ENCODE data around the gene SMPD3. TPM values are rescaled to one million over a fixed set of nuclear protein-coding genes. Genes with fewer than 3 reads are reported as not detected.
"Not testable (repeated sequence)": the region's sequence is repeated elsewhere in the genome, so short reads cannot be mapped to it uniquely, and the experiment has no call there.

Gene SMPD3
- total RNA-seq = 16.1 TPM
- 10 to 100 TPM in 3 of 4 donors, 1 to 10 TPM in 1; 7.1 to 20.3 (median 18.6) TPM for polyA plus RNA-seq

GRCh38 chr16:68448360-68448970, at the start of gene SMPD3:
Gene SMPD3, minus strand, starts transcription at chr16:68448508. Its CDS starts 76,327 bp downstream, at chr16:68372181.
- Histone ChIP-seq H3K36me3 (ENCODE audit: control insufficient read depth, insufficient read depth, low read length) (no peaks in the 10 kb centered on the region), H3K27me3 (ENCODE audit: control insufficient read depth, insufficient read depth, low read length) (peaks cover 18% of the 10 kb centered on the region), H3K27ac (ENCODE audit: insufficient read depth, low read length, poor library complexity, severe bottlenecking) (no peak within 1 kb of the TSS), H3K9me3 (ENCODE audit: control insufficient read depth in 2 of 2, low read length in 2 of 2) (no peaks in the 10 kb centered on the region), H3K4me3 (ENCODE audit: low read depth, low read length) (no peak within 1 kb of the TSS), H3K4me1 (ENCODE audit: control insufficient read depth, insufficient read depth, low read length, poor library complexity, severe bottlenecking) (peaks cover 29% of the 10 kb centered on the region)
- peaks cover 35% of the 10 kb centered on the region for H3K27me3 Mint-ChIP-seq
- peak; percentile 97 to 99 (median 98) for DNase-seq
- peak within 1 kb of the TSS; percentile 66 to 89 (median 80) for H3K4me3 Mint-ChIP-seq
- H3K27ac Mint-ChIP-seq = peak within 1 kb of the TSS in 2 of 3 donors; percentile 8 to 77
- H3K9me3 Mint-ChIP-seq = peaks cover 0 to 3% (median 0%) of the 10 kb centered on the region in 7 donors
- H3K4me1 Mint-ChIP-seq = peaks cover 5 to 37% (median 20%) of the 10 kb centered on the region in 4 donors
- ATAC-seq (ENCODE audit: low read depth in 2 of 2) = peak; percentile 97 to 99
- no peaks in the 10 kb centered on the region for H3K36me3 Mint-ChIP-seq

- DNase-seq (no peak), ATAC-seq (ENCODE audit: low read depth in 2 of 2) (no peak)
- Mint-ChIP-seq H3K4me3 (no peak overlapping the region), H3K27ac (no peak overlapping the region), H3K36me3 (no peaks in the 10 kb centered on the region), H3K9me3 (no peaks in the 10 kb centered on the region), H3K4me1 (no peaks in the 10 kb centered on the region), H3K27me3 (peaks cover 17% of the 10 kb centered on the region)
- Histone ChIP-seq H3K9me3 (ENCODE audit: control insufficient read depth in 2 of 2, low read length in 2 of 2) (no peaks in the 10 kb centered on the region), H3K36me3 (ENCODE audit: control insufficient read depth, insufficient read depth, low read length) (no peaks in the 10 kb centered on the region), H3K27me3 (ENCODE audit: control insufficient read depth, insufficient read depth, low read length) (no peaks in the 10 kb centered on the region), H3K4me3 (ENCODE audit: low read depth, low read length) (no peak overlapping the region), H3K27ac (ENCODE audit: insufficient read depth, low read length, poor library complexity, severe bottlenecking) (no peak overlapping the region), H3K4me1 (ENCODE audit: control insufficient read depth, insufficient read depth, low read length, poor library complexity, severe bottlenecking) (no peaks in the 10 kb centered on the region)
Observed at GRCh38 chr16:68496689-68497088, 48.4 kb upstream of the SMPD3 start.

GRCh38 chr16:68494261-68494660, 46.0 kb upstream of the SMPD3 start:
- not testable (repeated sequence) for H3K4me1 ChIP-seq (ENCODE audit: control insufficient read depth, insufficient read depth, low read length, poor library complexity, severe bottlenecking); H3K36me3 ChIP-seq (ENCODE audit: control insufficient read depth, insufficient read depth, low read length); H3K27ac Mint-ChIP-seq; H3K27me3 Mint-ChIP-seq; H3K4me3 ChIP-seq (ENCODE audit: low read depth, low read length); DNase-seq; H3K9me3 Mint-ChIP-seq; ATAC-seq (ENCODE audit: low read depth in 2 of 2); H3K27ac ChIP-seq (ENCODE audit: insufficient read depth, low read length, poor library complexity, severe bottlenecking); H3K4me1 Mint-ChIP-seq; H3K27me3 ChIP-seq (ENCODE audit: control insufficient read depth, insufficient read depth, low read length); H3K9me3 ChIP-seq (ENCODE audit: control insufficient read depth in 2 of 2, low read length in 2 of 2); H3K36me3 Mint-ChIP-seq
- H3K4me3 Mint-ChIP-seq = peak overlapping the region in 1 of 4 donors; percentile 65

GRCh38 chr16:68493412-68494070, 45.2 kb upstream of the SMPD3 start:
- H3K4me1 ChIP-seq (ENCODE audit: control insufficient read depth, insufficient read depth, low read length, poor library complexity, severe bottlenecking) = no peaks in the 10 kb centered on the region
- ATAC-seq (ENCODE audit: low read depth in 2 of 2) (no peak), DNase-seq (no peak)
- no peak overlapping the region for H3K27ac Mint-ChIP-seq
- no peak overlapping the region for H3K4me3 Mint-ChIP-seq
- no peaks in the 10 kb centered on the region for H3K9me3 Mint-ChIP-seq
- H3K4me3 ChIP-seq (ENCODE audit: low read depth, low read length) = no peak overlapping the region
- H3K9me3 ChIP-seq (ENCODE audit: control insufficient read depth in 2 of 2, low read length in 2 of 2) = no peaks in the 10 kb centered on the region
- no peak overlapping the region for H3K27ac ChIP-seq (ENCODE audit: insufficient read depth, low read length, poor library complexity, severe bottlenecking)
- H3K4me1 Mint-ChIP-seq = no peaks in the 10 kb centered on the region
- H3K36me3 ChIP-seq (ENCODE audit: control insufficient read depth, insufficient read depth, low read length) = no peaks in the 10 kb centered on the region
- H3K36me3 Mint-ChIP-seq = no peaks in the 10 kb centered on the region
- H3K27me3 Mint-ChIP-seq = peaks cover 7% of the 10 kb centered on the region
- no peaks in the 10 kb centered on the region for H3K27me3 ChIP-seq (ENCODE audit: control insufficient read depth, insufficient read depth, low read length)

- H3K4me1 Mint-ChIP-seq = no peaks in the 10 kb centered on the region
- no peaks in the 10 kb centered on the region for H3K9me3 Mint-ChIP-seq
- ATAC-seq (ENCODE audit: low read depth in 2 of 2) (no peak), DNase-seq (no peak)
- H3K27me3 ChIP-seq (ENCODE audit: control insufficient read depth, insufficient read depth, low read length) = no peaks in the 10 kb centered on the region
- H3K9me3 ChIP-seq (ENCODE audit: control insufficient read depth in 2 of 2, low read length in 2 of 2) = no peaks in the 10 kb centered on the region
- H3K27ac Mint-ChIP-seq = no peak overlapping the region
- H3K4me3 ChIP-seq (ENCODE audit: low read depth, low read length) = no peak overlapping the region
- no peaks in the 10 kb centered on the region for H3K4me1 ChIP-seq (ENCODE audit: control insufficient read depth, insufficient read depth, low read length, poor library complexity, severe bottlenecking)
- no peak overlapping the region for H3K4me3 Mint-ChIP-seq
- no peak overlapping the region for H3K27ac ChIP-seq (ENCODE audit: insufficient read depth, low read length, poor library complexity, severe bottlenecking)
- H3K36me3 Mint-ChIP-seq = no peaks in the 10 kb centered on the region
- no peaks in the 10 kb centered on the region for H3K36me3 ChIP-seq (ENCODE audit: control insufficient read depth, insufficient read depth, low read length)
- H3K27me3 Mint-ChIP-seq = peaks cover 7% of the 10 kb centered on the region
Observed at GRCh38 chr16:68492543-68493411, 44.5 kb upstream of the SMPD3 start.

- Histone ChIP-seq H3K27me3 (ENCODE audit: control insufficient read depth, insufficient read depth, low read length) (no peaks in the 10 kb centered on the region), H3K4me3 (ENCODE audit: low read depth, low read length) (no peak overlapping the region), H3K36me3 (ENCODE audit: control insufficient read depth, insufficient read depth, low read length) (no peaks in the 10 kb centered on the region), H3K4me1 (ENCODE audit: control insufficient read depth, insufficient read depth, low read length, poor library complexity, severe bottlenecking) (no peaks in the 10 kb centered on the region), H3K9me3 (ENCODE audit: control insufficient read depth in 2 of 2, low read length in 2 of 2) (no peaks in the 10 kb centered on the region), H3K27ac (ENCODE audit: insufficient read depth, low read length, poor library complexity, severe bottlenecking) (no peak overlapping the region)
- Mint-ChIP-seq H3K4me1 (peaks cover 0 to under 1% (median under 1%) of the 10 kb centered on the region in 4 donors), H3K27ac (no peak overlapping the region), H3K9me3 (no peaks in the 10 kb centered on the region), H3K36me3 (no peaks in the 10 kb centered on the region), H3K27me3 (peaks cover 7% of the 10 kb centered on the region), H3K4me3 (no peak overlapping the region)
- ATAC-seq (ENCODE audit: low read depth in 2 of 2) (no peak), DNase-seq (no peak)
Observed at GRCh38 chr16:68492151-68492542, 43.8 kb upstream of the SMPD3 start.

- Mint-ChIP-seq H3K4me1 (peaks cover 0 to 6% (median 2%) of the 10 kb centered on the region in 4 donors), H3K4me3 (no peak overlapping the region), H3K27ac (no peak overlapping the region), H3K9me3 (no peaks in the 10 kb centered on the region), H3K27me3 (peaks cover 7% of the 10 kb centered on the region), H3K36me3 (no peaks in the 10 kb centered on the region)
- ATAC-seq (ENCODE audit: low read depth in 2 of 2) = no peak
- Histone ChIP-seq H3K9me3 (ENCODE audit: control insufficient read depth in 2 of 2, low read length in 2 of 2) (no peaks in the 10 kb centered on the region), H3K4me3 (ENCODE audit: low read depth, low read length) (no peak overlapping the region), H3K27ac (ENCODE audit: insufficient read depth, low read length, poor library complexity, severe bottlenecking) (no peak overlapping the region), H3K27me3 (ENCODE audit: control insufficient read depth, insufficient read depth, low read length) (no peaks in the 10 kb centered on the region), H3K36me3 (ENCODE audit: control insufficient read depth, insufficient read depth, low read length) (no peaks in the 10 kb centered on the region), H3K4me1 (ENCODE audit: control insufficient read depth, insufficient read depth, low read length, poor library complexity, severe bottlenecking) (no peaks in the 10 kb centered on the region)
- DNase-seq = no peak
Observed at GRCh38 chr16:68491576-68491950, 43.3 kb upstream of the SMPD3 start.

Data from CD4-positive, CD25-positive, alpha-beta regulatory T cell (primary cell).